B cell (primary cell): Measurements from ENCODE around the gene STX7. TPM values are rescaled to one million over a fixed set of nuclear protein-coding genes. Genes with fewer than 3 reads are reported as not detected.

Experiments
- ATAC-seq: fragments of 200-7000 bp; cut with Tn5 transposase; one replicate; pipeline ENCODE4 v1.10.0; 2021; ENCODE audit warnings: low read depth, mild to moderate bottlenecking, moderate number of reproducible peaks, moderate library complexity
- CTCF ChIA-PET: fragments of 350-600 bp; sonication (Branson Sonifier 250); formaldehyde crosslinking; loops from one replicate; lab custom pipeline; 2021; ENCODE audit warnings: antibody characterized with exemption, inconsistent platforms; lab: Charles Lee
- POLR2A ChIA-PET: fragments of 350-600 bp; sonication (Branson Sonifier 250); formaldehyde crosslinking; loops from one replicate; lab custom pipeline; 2021; ENCODE audit warnings: antibody characterized with exemption; lab: Charles Lee
- DNase-seq: peaks from one replicate; pipeline ENCODE4 v3.0.0; 2013
- H2AFZ ChIP-seq: 2 replicates; pipeline ENCODE4 v1.6.1; 2012; ENCODE audit warnings: mild to moderate bottlenecking, low read depth, low read length; ENCODE audit not compliant: insufficient read depth, poor library complexity, severe bottlenecking
- H3K27ac ChIP-seq, 2 donors: 1 replicate in 1 of 2; 2 replicates in 1 of 2; pipeline ENCODE4 v1.5.1; 2012 to 2013; ENCODE audit warnings: low read length in 2 of 2, mild to moderate bottlenecking in 2 of 2, moderate library complexity in 1 of 2
- H3K27me3 ChIP-seq, 4 experiments: fragments of 200-600 bp in 1 of 4; sonication (generic) in 1 of 4; replicated peaks in 1 of 4; 1 replicate in 2 of 4; 2 replicates in 2 of 4; pipeline versions ENCODE4 v1.6.1 to v1.7.0; 2013 to 2016; ENCODE audit warnings: low read length in 3 of 4, mild to moderate bottlenecking in 2 of 4, mixed read lengths in 1 of 4, moderate library complexity in 1 of 4; ENCODE audit not compliant: insufficient read depth in 4 of 4, control insufficient read depth in 3 of 4; ENCODE audit errors: control extremely low read depth in 1 of 4
- H3K36me3 ChIP-seq, 2 experiments: replicated peaks in 1 of 2; 1 replicate in 1 of 2; 2 replicates in 1 of 2; pipeline versions ENCODE4 v1.6.1 to v1.7.1; 2013; ENCODE audit warnings: low read length in 1 of 2; ENCODE audit not compliant: insufficient read depth in 2 of 2, control insufficient read depth in 1 of 2; ENCODE audit errors: control extremely low read depth in 1 of 2, extremely low read depth in 1 of 2
- H3K4me1 ChIP-seq, 2 donors: fragments of 200-600 bp in 1 of 2; sonication (generic) in 1 of 2; 1 replicate in 1 of 2; 2 replicates in 1 of 2; pipeline versions ENCODE4 v1.5.1 to v1.6.1; 2013 to 2017; ENCODE audit warnings: low read length in 2 of 2; ENCODE audit not compliant: control insufficient read depth in 2 of 2, insufficient read depth in 2 of 2
- H3K4me2 ChIP-seq: replicated peaks from 2 replicates; pipeline ENCODE3; 2012; ENCODE audit warnings: mild to moderate bottlenecking, low read depth, low read length; ENCODE audit not compliant: poor library complexity, severe bottlenecking
- H3K4me3 ChIP-seq, 5 experiments: fragments of 200-600 bp in 1 of 5; sonication (generic) in 1 of 5; 1 replicate in 3 of 5; 2 replicates in 2 of 5; pipeline versions ENCODE4 v1.5.1 to v1.7.0; 2011 to 2016; ENCODE audit warnings: low read length in 4 of 5, mild to moderate bottlenecking in 4 of 5, low read depth in 2 of 5, control low read depth in 1 of 5, moderate library complexity in 1 of 5; ENCODE audit not compliant: insufficient read depth in 1 of 5; ENCODE audit errors: control extremely low read depth in 1 of 5, extremely low read depth in 1 of 5
- H3K79me2 ChIP-seq: fragments of 200-600 bp; sonication (generic); one replicate; pipeline ENCODE4 v1.6.0; 2016; ENCODE audit warnings: low read length; ENCODE audit not compliant: control insufficient read depth, insufficient read depth
- H3K9ac ChIP-seq: fragments of 200-600 bp; sonication (generic); 2 replicates; pipeline ENCODE4 v1.6.1; 2017; ENCODE audit warnings: mild to moderate bottlenecking, low read length, moderate library complexity
- H3K9me3 ChIP-seq, 3 donors: one replicate each; pipeline versions ENCODE4 v1.6.1 to v1.7.1; 2013; ENCODE audit warnings: low read length in 2 of 3; ENCODE audit not compliant: control insufficient read depth in 2 of 3, insufficient read depth in 1 of 3; ENCODE audit errors: control extremely low read depth in 1 of 3
- H4K20me1 ChIP-seq: 2 replicates; pipeline ENCODE4 v1.6.0; 2012; ENCODE audit warnings: mild to moderate bottlenecking, low read length; ENCODE audit not compliant: insufficient read depth, control insufficient read depth, poor library complexity, severe bottlenecking
- H3K27ac Mint-ChIP-seq: one replicate; pipeline ENCODE4 v1.8.0; 2021; ENCODE audit warnings: mixed read lengths
- H3K27me3 Mint-ChIP-seq: one replicate; pipeline ENCODE4 v1.8.0; 2021; ENCODE audit warnings: mixed read lengths
- H3K4me1 Mint-ChIP-seq: one replicate; pipeline ENCODE4 v1.8.0; 2021; ENCODE audit warnings: mixed read lengths
- H3K4me3 Mint-ChIP-seq: one replicate; pipeline ENCODE4 v1.8.0; 2021; ENCODE audit warnings: mixed read lengths
- H3K9me3 Mint-ChIP-seq: one replicate; pipeline ENCODE4 v1.8.0; 2022; ENCODE audit warnings: mixed read lengths; ENCODE audit not compliant: insufficient read depth
- EZH2 ChIP-seq: IDR thresholded peaks from 2 replicates; pipeline ENCODE4 v1.6.1; 2012; ENCODE audit warnings: borderline replicate concordance, low read depth, mild to moderate bottlenecking, moderate library complexity, low read length; ENCODE audit not compliant: insufficient read depth, poor library complexity, severe bottlenecking
- WGBS: methylation state at CpG from one replicate; pipeline ENCODE4 v1.1.5; 2013; ENCODE audit warnings: missing lambda C conversion rate; ENCODE audit not compliant: insufficient coverage; 5-methylcytosine and 5-hydroxymethylcytosine counted together
- intact Hi-C: fragments of 100-400 bp; cut with micrococcal nuclease; formaldehyde crosslinking; loops from one replicate; pipeline ENCODE4 v1.10.0; 2022
- polyA plus RNA-seq: library from polyadenylated mRNA; depleted of rRNA; stranded (reverse); fragments of >200 nt; gene quantifications from 2 replicates; pipeline ENCODE4 v1.2.3, GENCODE V29; 2012
- total RNA-seq, 2 donors: library from RNA; stranded (reverse); fragments of 120-200 nt in 1 of 2; gene quantifications; 1 replicate in 1 of 2; 2 replicates in 1 of 2; pipeline versions ENCODE4 v1.2.3 to v1.2.4, GENCODE V29; 2013 to 2022
- TF ChIP-seq, protein P1 (sequence below): fragments of 200-600 bp; IDR thresholded peaks from one replicate; pipeline ENCODE4 v1.8.0; 2022; ENCODE audit warnings: antibody characterized with exemption, mild to moderate bottlenecking

The STX7 gene
- total and polyA plus RNA-seq, 2 donors (not counting 1 experiment from before 2014, with no cell fraction given), result 70.9 to 221 TPM

GRCh38 chr6:132496519-132497180 is 16.3 kb downstream of the STX7 start:
- no peak for TF ChIP-seq EZH2
- Histone ChIP-seq H3K27me3 (no peaks in the 10 kb centered on the region), H3K9me3 (peaks cover 0 to 1% (median 0%) of the 10 kb centered on the region in 3 donors), H3K9ac (peak overlapping the region; percentile 38), H3K4me1 (peaks cover 88 to 89% of the 10 kb centered on the region in 2 donors), H3K27ac (peak overlapping the region; percentile 64 to 92), H3K36me3 (peaks cover 2 to 72% of the 10 kb centered on the region in 2 experiments), H4K20me1 (peaks cover 10% of the 10 kb centered on the region), H3K4me2 (peak overlapping the region; percentile 77), H2AFZ (no peak overlapping the region), H3K4me3 (peak overlapping the region in 2 of 5 experiments; percentile 32 to 50), H3K79me2 (peaks cover 77% of the 10 kb centered on the region)
- H3K4me1 Mint-ChIP-seq, result peaks cover 69% of the 10 kb centered on the region
- DNase-seq (no peak), ATAC-seq (no peak)
- POLR2A ChIA-PET, result interaction anchor here (0.7 to 2.7 kb wide), 3 partner anchors 9 to 104 kb away, joined by 3 to 25 read pairs (median 8); partner anchors contain the start of gene STX7
- WGBS, result no CpG with 5 or more reads among the region's 4 CpGs
- peak overlapping the region; percentile 81 for H3K27ac Mint-ChIP-seq
- peak overlapping the region; percentile 78 for H3K4me3 Mint-ChIP-seq
- H3K9me3 Mint-ChIP-seq, result peaks cover 3% of the 10 kb centered on the region
- intact Hi-C loops, result loop anchor here (5.0 kb wide), 1 partner anchor 144 kb away; no protein-coding TSS in a partner anchor
- CTCF ChIA-PET, result interaction anchor here (0.5 to 6.7 kb wide), 12 partner anchors 11 to 217 kb away, joined by 3 to 70 read pairs (median 4); partner anchors contain the start of gene STX7
- no peaks in the 10 kb centered on the region for H3K27me3 Mint-ChIP-seq

DNA sequence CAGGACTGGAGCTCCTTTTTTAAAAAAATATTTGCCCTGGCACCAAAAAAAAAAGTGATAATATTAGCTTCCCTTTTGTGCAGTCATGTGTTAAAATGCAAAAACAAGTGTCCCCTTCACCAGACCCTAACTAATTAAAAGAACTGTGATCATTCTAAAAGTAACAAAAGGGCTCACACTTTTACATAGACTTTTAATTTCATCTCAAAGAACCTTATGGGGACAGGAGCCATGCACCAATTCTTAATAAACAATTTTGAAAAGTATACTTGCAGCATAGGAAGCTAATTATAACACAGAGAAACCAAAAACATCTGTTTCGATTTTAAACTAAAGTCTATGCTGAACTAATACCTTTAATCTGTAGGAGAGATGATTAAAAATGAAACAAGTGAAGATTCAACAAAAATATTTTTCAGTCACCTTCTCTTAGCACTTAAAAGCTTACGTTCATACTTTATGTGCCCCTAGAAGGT is 17.3 kb downstream of the STX7 start:
- Histone ChIP-seq H3K79me2 (peaks cover 77% of the 10 kb centered on the region), H4K20me1 (peaks cover 7% of the 10 kb centered on the region), H3K4me2 (peak overlapping the region; percentile 77), H2AFZ (no peak overlapping the region), H3K4me3 (peak overlapping the region; percentile 5 to 56 (median 32)), H3K36me3 (peaks cover 0 to 66% of the 10 kb centered on the region in 2 experiments), H3K27me3 (no peaks in the 10 kb centered on the region), H3K27ac (peak overlapping the region; percentile 64 to 92), H3K9me3 (peaks cover 0 to 1% (median 0%) of the 10 kb centered on the region in 3 donors), H3K4me1 (peaks cover 87 to 89% of the 10 kb centered on the region in 2 donors), H3K9ac (peak overlapping the region; percentile 38)
- H3K9me3 Mint-ChIP-seq, result peaks cover 3% of the 10 kb centered on the region
- intact Hi-C loops, result loop anchor here (1.0 to 5.0 kb wide), 2 partner anchors 18 to 143 kb away; partner anchors contain the start of gene STX7
- no peaks in the 10 kb centered on the region for H3K27me3 Mint-ChIP-seq
- POLR2A ChIA-PET, result interaction anchor here (0.8 to 2.7 kb wide), 3 partner anchors 10 to 17 kb away, joined by 3 to 25 read pairs (median 4); partner anchors contain the start of gene STX7
- TF ChIP-seq EZH2, result no peak
- TF ChIP-seq, protein P1, sequence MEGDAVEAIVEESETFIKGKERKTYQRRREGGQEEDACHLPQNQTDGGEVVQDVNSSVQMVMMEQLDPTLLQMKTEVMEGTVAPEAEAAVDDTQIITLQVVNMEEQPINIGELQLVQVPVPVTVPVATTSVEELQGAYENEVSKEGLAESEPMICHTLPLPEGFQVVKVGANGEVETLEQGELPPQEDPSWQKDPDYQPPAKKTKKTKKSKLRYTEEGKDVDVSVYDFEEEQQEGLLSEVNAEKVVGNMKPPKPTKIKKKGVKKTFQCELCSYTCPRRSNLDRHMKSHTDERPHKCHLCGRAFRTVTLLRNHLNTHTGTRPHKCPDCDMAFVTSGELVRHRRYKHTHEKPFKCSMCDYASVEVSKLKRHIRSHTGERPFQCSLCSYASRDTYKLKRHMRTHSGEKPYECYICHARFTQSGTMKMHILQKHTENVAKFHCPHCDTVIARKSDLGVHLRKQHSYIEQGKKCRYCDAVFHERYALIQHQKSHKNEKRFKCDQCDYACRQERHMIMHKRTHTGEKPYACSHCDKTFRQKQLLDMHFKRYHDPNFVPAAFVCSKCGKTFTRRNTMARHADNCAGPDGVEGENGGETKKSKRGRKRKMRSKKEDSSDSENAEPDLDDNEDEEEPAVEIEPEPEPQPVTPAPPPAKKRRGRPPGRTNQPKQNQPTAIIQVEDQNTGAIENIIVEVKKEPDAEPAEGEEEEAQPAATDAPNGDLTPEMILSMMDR, result no peak
- ATAC-seq, result peak; percentile 62
- DNase-seq, result peak; percentile 63
- CTCF ChIA-PET, result interaction anchor here (0.7 to 6.7 kb wide), 12 partner anchors 10 to 216 kb away, joined by 3 to 70 read pairs (median 4); partner anchors contain the start of gene STX7
- no CpG with 5 or more reads among the region's 2 CpGs for WGBS
- H3K4me1 Mint-ChIP-seq, result peaks cover 59% of the 10 kb centered on the region
- peak overlapping the region; percentile 78 for H3K27ac Mint-ChIP-seq
- H3K4me3 Mint-ChIP-seq, result peak overlapping the region; percentile 78
